NCI-H2196 treated with DMSO at 0.1 percent for 48 hours (cell line): Measurements from ENCODE around the gene BATF.

Source experiments
- DNase-seq: peaks from one replicate; lab custom pipeline; 2025; ENCODE audit not compliant: unreplicated experiment; lab: John Stamatoyannopoulos, UW

Gene BATF

DNA sequence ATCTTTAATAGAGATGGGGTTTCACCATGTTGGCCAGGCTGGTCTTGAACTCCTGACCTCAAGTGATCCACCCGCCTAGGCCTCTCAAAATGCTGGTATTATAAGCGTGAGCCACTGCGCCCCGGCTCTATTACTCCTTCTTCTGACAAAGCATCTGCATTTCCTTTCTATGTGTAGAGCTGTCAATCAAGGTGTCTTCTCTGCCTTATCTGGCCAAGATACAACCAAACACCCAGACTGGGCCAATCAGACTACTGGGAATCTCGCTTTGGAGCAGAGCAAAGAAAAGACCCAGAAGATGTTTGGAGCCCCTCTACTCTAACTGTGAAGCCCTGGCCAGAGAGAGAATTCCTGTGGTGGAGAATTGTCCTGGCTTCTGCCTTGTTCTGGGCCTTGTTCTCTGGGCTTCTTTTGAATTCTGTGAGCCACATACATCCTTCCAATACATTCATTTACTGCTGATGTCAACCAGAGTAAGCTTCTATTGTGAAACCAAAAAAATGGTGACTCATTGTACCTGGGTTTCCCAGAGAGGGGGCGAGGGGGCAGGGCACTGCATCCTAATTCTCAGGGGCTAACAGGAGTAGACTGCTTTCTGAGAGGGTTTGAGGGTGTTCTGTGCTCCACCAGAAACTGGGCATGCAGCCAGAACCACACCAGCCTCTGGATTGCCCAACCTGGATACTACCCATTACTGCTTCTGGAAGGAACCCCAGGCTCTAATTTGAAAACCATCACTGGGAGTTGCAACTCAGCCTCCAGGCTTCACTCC is 37.4 kb downstream of the BATF start:
- DNase-seq = no peak

- DNase-seq = peak; percentile 79
Observed at GRCh38 chr14:75561013-75561432, 38.8 kb downstream of the BATF start.

GRCh38 chr14:75562089-75562488 is 39.8 kb downstream of the BATF start:
- no peak for DNase-seq

GRCh38 chr14:75562489-75562888 is 40.2 kb downstream of the BATF start:
- DNase-seq = no peak

- peak; percentile 75 for DNase-seq
Observed at GRCh38 chr14:75563931-75564330, 41.7 kb downstream of the BATF start.

- DNase-seq = no peak
Observed at GRCh38 chr14:75565056-75565455, 42.8 kb downstream of the BATF start.

- no peak for DNase-seq
Observed at GRCh38 chr14:75566321-75566720, 44.1 kb downstream of the BATF start.

GRCh38 chr14:75566752-75567151 is 44.5 kb downstream of the BATF start:
- DNase-seq = no peak

- no peak for DNase-seq
Observed at GRCh38 chr14:75568140-75568539, 45.9 kb downstream of the BATF start.

DNA sequence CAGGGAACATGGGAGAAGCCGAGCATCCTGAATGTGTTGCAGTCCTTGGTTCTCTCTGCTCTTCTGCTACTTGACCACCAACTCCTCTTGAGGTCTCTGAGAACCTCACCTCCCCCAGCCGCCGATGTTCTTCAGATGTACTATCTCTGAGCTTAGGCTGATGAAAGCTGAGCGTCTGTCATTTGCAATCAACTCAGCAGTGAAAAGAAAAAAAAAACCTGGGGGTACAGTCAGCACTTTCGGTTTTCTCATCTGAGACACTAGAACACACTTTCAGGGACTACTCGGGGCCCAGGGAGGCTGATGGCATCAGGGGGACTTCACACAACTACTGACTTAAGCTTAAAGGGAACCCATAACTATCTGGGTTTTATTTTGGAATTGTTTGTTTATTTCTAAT is 46.5 kb downstream of the BATF start:
- DNase-seq = no peak

- DNase-seq = no peak
Observed at GRCh38 chr14:75570797-75571196, 48.5 kb downstream of the BATF start.

- no peak for DNase-seq
Observed at GRCh38 chr14:75572104-75572503, 49.8 kb downstream of the BATF start.

GRCh38 chr14:75577090-75577489 is 54.8 kb downstream of the BATF start:
- DNase-seq = no peak

DNA sequence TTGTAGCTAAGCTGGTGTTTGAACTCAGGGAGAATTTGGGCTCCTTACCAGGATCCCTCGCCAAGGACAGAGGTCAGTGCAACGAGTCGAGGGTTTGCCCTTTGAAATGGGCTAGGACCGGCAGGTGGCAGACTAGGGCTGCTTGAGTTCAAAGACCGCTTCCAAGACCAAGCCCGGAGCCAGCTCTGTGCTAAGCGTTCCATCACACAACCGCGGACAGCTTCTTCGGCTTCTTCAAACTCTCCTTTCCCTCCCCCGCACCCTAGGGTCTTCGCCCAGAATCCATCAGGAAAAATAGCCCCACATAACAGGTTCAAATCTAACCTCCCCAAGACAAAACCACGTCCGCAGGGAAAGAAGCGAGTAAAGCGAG is 55.4 kb downstream of the BATF start:
- DNase-seq = peak; percentile 51

DNA sequence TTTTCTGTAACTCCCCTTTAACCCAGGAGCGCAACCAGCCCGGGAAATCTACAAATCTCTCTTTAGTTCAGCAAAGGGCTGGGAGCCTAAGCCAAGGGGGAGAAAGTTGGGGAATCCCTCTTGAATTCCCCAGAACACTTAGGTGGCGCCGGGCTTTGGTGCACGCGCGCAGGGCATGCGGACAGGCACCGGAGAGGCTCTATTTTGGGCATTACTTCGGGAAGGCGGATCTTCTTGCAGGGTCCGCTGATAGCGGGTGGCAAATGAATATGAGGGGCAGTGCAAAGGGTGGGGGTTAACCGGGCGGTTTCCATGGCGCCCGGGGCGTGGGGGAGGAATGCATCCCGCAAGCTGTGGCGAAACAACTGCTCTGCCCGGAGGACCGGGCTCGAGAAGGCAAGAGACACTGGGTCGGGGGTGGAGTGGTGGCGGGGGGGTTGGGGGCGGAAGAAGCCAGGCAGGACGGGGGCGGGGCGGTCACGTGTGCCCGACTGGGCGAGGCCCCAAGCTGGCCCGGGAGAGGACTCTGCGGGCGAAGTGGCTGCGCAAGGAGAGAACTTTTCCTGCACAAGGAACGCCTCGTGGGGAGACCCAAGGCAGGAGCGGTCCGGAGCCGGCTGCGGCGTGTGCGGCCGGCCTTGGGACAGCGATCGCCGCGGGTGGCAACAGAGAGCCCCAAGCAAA is 56.0 kb downstream of the BATF start, which contains the start of gene FLVCR2:
Gene FLVCR2 (plus strand): TSS at position 519 of the 684 bp plus-strand sequence. CDS start 353 bp downstream, outside the sequence.
- DNase-seq = peak; percentile 16

DNA sequence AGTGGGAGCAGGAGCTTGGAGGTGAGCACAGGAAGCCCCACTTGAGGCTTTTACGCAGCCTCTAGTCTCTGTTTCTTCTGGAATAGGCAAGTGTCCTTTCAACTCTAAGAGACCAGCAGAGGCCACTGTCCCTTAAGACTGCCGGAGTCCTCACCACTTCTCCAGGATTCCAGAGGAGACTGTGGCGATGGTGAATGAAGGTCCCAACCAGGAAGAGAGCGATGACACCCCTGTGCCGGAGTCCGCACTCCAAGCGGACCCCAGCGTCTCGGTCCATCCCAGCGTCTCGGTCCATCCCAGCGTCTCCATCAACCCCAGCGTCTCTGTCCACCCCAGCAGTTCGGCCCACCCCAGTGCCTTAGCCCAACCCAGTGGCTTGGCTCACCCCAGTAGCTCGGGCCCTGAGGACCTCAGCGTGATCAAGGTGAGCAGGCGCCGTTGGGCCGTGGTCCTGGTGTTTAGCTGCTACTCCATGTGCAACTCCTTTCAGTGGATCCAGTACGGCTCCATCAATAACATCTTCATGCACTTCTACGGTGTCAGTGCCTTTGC is 56.6 kb downstream of the BATF start:
- no peak for DNase-seq

DNA sequence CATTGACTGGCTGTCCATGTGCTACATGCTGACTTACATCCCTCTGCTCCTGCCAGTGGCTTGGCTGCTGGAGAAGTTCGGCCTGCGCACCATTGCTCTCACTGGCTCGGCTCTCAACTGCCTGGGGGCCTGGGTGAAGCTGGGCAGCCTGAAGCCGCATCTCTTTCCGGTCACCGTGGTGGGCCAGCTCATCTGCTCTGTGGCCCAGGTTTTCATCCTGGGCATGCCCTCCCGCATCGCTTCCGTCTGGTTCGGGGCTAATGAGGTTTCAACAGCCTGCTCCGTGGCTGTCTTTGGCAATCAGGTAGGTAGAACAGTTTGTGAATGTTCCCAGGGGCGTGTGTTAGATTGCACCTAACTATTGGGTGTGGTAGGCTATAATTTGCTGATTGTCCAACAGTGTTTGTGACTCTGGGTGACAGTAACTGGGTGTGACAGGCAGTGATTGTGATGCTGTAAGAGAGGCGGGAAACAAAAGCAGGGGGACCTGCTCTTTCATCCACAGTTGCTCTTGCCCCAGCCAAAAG is 57.1 kb downstream of the BATF start:
- no peak for DNase-seq

DNA sequence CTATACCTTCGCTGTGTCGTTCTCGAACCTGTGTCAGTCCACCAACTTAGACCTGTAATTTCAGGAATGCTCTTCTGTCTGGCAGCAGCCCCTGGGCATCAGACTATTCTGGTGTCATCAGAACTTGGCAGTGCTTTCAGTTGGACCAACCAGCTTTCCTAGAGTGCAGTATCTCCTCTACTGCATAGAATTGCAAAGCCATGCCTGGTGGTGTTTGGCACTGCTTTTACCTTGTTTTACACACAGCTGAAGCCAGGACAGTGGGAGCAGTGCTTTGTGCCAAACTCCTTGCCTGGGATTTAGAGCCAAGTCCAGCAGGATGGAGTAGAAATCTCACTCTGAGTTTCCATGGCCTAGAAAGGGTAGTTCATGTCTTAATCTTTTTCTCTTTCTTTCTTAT is 57.6 kb downstream of the BATF start:
- DNase-seq = no peak

GRCh38 chr14:75587388-75587787 is 65.1 kb downstream of the BATF start:
- DNase-seq = no peak

GRCh38 chr14:75589931-75590330 is 67.7 kb downstream of the BATF start:
- DNase-seq = no peak

DNA sequence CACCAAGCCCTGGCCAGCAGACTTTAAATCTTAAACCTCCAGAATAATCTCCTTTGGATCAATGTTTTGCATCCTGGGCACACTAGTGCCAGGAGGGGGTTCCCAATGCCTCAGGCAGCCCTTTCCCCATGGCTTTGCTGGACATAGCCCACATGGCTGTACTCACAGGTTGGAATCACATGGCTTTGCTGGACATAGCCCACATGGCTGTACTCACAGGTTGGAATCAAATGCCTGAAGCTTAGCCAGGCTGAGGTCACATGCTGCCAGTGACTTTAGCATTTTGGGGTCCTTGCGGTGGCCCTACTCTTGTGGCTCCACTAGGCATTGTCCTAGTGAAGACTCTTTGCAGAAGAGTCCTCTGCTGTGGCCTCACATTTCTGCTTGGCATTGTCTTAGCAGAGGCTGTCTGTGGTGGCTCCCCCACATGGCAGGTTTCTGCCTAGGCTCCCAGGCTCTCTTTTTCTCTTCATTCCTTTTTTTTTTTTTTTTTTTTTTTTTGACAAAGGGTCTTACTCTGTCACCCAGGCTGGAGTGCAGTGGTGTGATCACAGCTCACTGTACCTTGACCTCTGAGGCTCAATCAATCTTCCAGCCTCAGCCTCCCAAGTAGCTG is 69.2 kb downstream of the BATF start:
- no peak for DNase-seq
